Lower leg skin (tissue), 3 donors: ENCODE measurements around the gene HIP1.
"Not testable (repeated sequence)": the region's sequence is repeated elsewhere in the genome, so short reads cannot be mapped to it uniquely, and the experiment has no call there.

ENCODE experiments used
- POLR2A ChIP-seq, 2 donors: fragments of 450-650 bp; IDR thresholded peaks; one replicate each; pipeline ENCODE4 v1.6.1; 2016 to 2017; ENCODE audit warnings: antibody characterized with exemption in 2 of 2, mild to moderate bottlenecking in 1 of 2, moderate library complexity in 1 of 2
- TF ChIP-seq, protein P1 (sequence below), 3 donors: fragments of 450-650 bp; IDR thresholded peaks; one replicate each; pipeline ENCODE4 v1.5.1; 2016; ENCODE audit warnings: antibody characterized with exemption in 3 of 3, mild to moderate bottlenecking in 3 of 3, moderate library complexity in 2 of 3

DNA sequence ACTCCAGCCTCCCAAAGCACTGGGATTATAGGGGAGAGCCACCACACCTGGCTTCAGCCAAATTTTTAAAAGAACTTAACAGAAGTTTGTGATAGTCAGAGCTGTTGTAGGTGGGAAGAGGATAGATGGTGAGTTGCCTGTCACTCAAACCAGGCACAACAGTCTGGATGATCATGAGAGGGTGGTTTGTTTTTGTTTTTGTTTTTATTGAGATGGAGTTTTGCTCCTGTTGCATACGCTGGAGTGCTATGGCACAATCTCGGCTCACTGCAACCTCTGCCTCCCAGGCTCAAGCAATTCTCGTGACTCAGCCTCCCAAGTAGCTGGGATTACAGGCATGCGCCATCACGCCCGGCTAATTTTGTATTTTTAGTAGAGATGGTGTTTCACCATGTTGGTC, 35.2 kb upstream of the HIP1 start:
- TF ChIP-seq, protein P1, sequence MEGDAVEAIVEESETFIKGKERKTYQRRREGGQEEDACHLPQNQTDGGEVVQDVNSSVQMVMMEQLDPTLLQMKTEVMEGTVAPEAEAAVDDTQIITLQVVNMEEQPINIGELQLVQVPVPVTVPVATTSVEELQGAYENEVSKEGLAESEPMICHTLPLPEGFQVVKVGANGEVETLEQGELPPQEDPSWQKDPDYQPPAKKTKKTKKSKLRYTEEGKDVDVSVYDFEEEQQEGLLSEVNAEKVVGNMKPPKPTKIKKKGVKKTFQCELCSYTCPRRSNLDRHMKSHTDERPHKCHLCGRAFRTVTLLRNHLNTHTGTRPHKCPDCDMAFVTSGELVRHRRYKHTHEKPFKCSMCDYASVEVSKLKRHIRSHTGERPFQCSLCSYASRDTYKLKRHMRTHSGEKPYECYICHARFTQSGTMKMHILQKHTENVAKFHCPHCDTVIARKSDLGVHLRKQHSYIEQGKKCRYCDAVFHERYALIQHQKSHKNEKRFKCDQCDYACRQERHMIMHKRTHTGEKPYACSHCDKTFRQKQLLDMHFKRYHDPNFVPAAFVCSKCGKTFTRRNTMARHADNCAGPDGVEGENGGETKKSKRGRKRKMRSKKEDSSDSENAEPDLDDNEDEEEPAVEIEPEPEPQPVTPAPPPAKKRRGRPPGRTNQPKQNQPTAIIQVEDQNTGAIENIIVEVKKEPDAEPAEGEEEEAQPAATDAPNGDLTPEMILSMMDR (IDR thresholded peaks at IDR 0.05), result not testable (repeated sequence)
- not testable (repeated sequence) for TF ChIP-seq POLR2A (IDR thresholded peaks at IDR 0.05)
